Liver (tissue), 3 donors: Measurements from ENCODE around the gene TRIM33.

Experiments used
- JUND ChIP-seq, 2 donors: IDR thresholded peaks; 2 replicates each; pipeline ENCODE4 v1.6.1; 2016; ENCODE audit warnings: antibody characterized with exemption in 2 of 2
- MAX ChIP-seq: IDR thresholded peaks from 2 replicates; pipeline ENCODE4 v1.6.1; 2016; ENCODE audit warnings: antibody characterized with exemption
- TF ChIP-seq, protein P1 (sequence below): fragments of 150-350 bp; IDR thresholded peaks from 2 replicates; pipeline ENCODE4 v1.5.1; 2017; ENCODE audit warnings: improper control_type of control experiment, low read depth, low read length; ENCODE audit not compliant: missing input control
- donor health status: healthy.
- donor health status: healthy.

DNA sequence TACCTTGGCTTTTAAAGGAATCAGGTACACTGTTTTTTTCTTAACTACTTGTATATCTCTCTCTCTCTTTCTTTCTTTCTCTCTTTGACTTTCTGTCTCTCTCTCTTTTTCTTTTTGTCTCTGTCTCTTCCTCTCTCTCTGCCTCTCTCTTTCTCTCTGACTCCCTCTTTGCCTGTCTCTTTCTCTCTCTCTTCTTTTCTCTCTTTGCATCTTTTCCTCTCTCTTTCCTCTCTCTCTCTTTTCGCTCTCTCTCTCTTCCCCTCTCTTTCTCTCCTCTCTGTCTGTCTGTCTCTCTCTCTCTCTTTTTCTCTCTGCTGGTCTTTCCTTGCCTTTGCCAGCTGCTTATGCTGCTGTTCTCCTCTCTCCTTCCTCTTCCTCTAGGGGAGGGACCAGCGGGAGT is 143.2 kb downstream of the TRIM33 start:
- no peak for TF ChIP-seq MAX
- TF ChIP-seq, protein P1, sequence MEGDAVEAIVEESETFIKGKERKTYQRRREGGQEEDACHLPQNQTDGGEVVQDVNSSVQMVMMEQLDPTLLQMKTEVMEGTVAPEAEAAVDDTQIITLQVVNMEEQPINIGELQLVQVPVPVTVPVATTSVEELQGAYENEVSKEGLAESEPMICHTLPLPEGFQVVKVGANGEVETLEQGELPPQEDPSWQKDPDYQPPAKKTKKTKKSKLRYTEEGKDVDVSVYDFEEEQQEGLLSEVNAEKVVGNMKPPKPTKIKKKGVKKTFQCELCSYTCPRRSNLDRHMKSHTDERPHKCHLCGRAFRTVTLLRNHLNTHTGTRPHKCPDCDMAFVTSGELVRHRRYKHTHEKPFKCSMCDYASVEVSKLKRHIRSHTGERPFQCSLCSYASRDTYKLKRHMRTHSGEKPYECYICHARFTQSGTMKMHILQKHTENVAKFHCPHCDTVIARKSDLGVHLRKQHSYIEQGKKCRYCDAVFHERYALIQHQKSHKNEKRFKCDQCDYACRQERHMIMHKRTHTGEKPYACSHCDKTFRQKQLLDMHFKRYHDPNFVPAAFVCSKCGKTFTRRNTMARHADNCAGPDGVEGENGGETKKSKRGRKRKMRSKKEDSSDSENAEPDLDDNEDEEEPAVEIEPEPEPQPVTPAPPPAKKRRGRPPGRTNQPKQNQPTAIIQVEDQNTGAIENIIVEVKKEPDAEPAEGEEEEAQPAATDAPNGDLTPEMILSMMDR: no peak
- TF ChIP-seq JUND (IDR thresholded peaks at IDR 0.05): no peak
